HepG2 (cell line): ENCODE measurements around the gene EPN2. TPM values are rescaled to one million over a fixed set of nuclear protein-coding genes. Genes with fewer than 3 reads are reported as not detected.

Experiments
- CEBPB ChIP-seq: IDR thresholded peaks from 2 replicates; pipeline ENCODE4 v1.6.1; 2011; ENCODE audit warnings: low read depth, low read length, improper control_type of control experiment, borderline replicate concordance
- HCFC1 ChIP-seq: fragments of 150-350 bp; IDR thresholded peaks from 2 replicates; pipeline ENCODE4 v1.6.1; 2014; ENCODE audit warnings: low read depth, low read length
- HNF1A ChIP-seq, 2 experiments: sonication (generic) in 1 of 2; formaldehyde crosslinking in 1 of 2; IDR thresholded peaks; 2 replicates each; pipeline versions ENCODE4 v1.4.0 to v1.6.1; 2016 to 2020; ENCODE audit warnings: borderline replicate concordance in 1 of 2, low read depth in 1 of 2, mild to moderate bottlenecking in 1 of 2, missing genetic modification reagents in 1 of 2
- MAZ ChIP-seq, 2 experiments: sonication (generic) in 1 of 2; formaldehyde crosslinking in 1 of 2; IDR thresholded peaks; 2 replicates each; pipeline versions ENCODE4 v1.5.0 to v1.6.1; 2012 to 2020; ENCODE audit warnings: low read depth in 2 of 2, mild to moderate bottlenecking in 2 of 2, borderline replicate concordance in 1 of 2, improper control_type of control experiment in 1 of 2, low read length in 1 of 2, missing genetic modification reagents in 1 of 2, moderate library complexity in 1 of 2
- MEF2D ChIP-seq: sonication (generic); formaldehyde crosslinking; IDR thresholded peaks from 2 replicates; pipeline ENCODE4 v1.5.1; 2020; ENCODE audit warnings: mild to moderate bottlenecking, missing genetic modification reagents
- NFKBIZ ChIP-seq: IDR thresholded peaks from 2 replicates; pipeline ENCODE4 v1.6.1; 2018; ENCODE audit warnings: missing genetic modification reagents, missing compliant biosample characterization
- NR0B2 ChIP-seq: sonication (generic); formaldehyde crosslinking; IDR thresholded peaks from 2 replicates; pipeline ENCODE4 v1.4.0; 2020; ENCODE audit warnings: mild to moderate bottlenecking, missing genetic modification reagents
- PAF1 ChIP-seq: IDR thresholded peaks from 2 replicates; pipeline ENCODE4 v1.6.1; 2016; ENCODE audit warnings: missing genetic modification reagents, missing compliant biosample characterization
- TFDP1 ChIP-seq: IDR thresholded peaks from 2 replicates; pipeline ENCODE4 v1.6.1; 2016; ENCODE audit warnings: missing compliant biosample characterization, missing genetic modification reagents, borderline replicate concordance
- ZBTB33 ChIP-seq: sonication (generic); formaldehyde crosslinking; IDR thresholded peaks from 2 replicates; pipeline ENCODE4 v1.4.0; 2020; ENCODE audit warnings: missing genetic modification reagents
- ZNF225 ChIP-seq: sonication (generic); formaldehyde crosslinking; IDR thresholded peaks from 2 replicates; pipeline ENCODE4 v1.4.0; 2020; ENCODE audit warnings: mild to moderate bottlenecking, missing genetic modification reagents
- ZNF460 ChIP-seq: sonication (generic); formaldehyde crosslinking; IDR thresholded peaks from 2 replicates; pipeline ENCODE4 v1.5.1; 2020; ENCODE audit warnings: missing genetic modification reagents, mild to moderate bottlenecking, borderline replicate concordance
- ZNF510 ChIP-seq: sonication (generic); formaldehyde crosslinking; IDR thresholded peaks from 2 replicates; pipeline ENCODE4 v1.4.0; 2020; ENCODE audit warnings: low read depth, mild to moderate bottlenecking, missing genetic modification reagents
- ZNF687 ChIP-seq: sonication (generic); formaldehyde crosslinking; IDR thresholded peaks from 2 replicates; pipeline ENCODE4 v1.5.1; 2020; ENCODE audit warnings: mild to moderate bottlenecking, missing genetic modification reagents, moderate library complexity
- polyA plus RNA-seq, 8 experiments: library from polyadenylated mRNA; depleted of rRNA in 3 of 8; stranded (reverse) in 7 of 8; unstranded in 1 of 8; fragments of >200 nt; fragmentation: Illumina TruSeq in 4 of 8; extraction: Trizol in 4 of 8; gene quantifications; 2 replicates each; pipeline versions ENCODE4 v1.2.1 to v1.2.3, GENCODE V29; 2011 to 2016; ENCODE audit warnings: low read depth in 4 of 8, missing spikeins in 1 of 8, mixed read lengths in 1 of 8; ENCODE audit not compliant: insufficient read depth in 1 of 8
- total RNA-seq, 5 experiments: library from RNA; depleted of rRNA; stranded (reverse); fragments of >200 nt; fragmentation: Illumina TruSeq; extraction: Trizol; gene quantifications; 2 replicates each; pipeline ENCODE4 v1.2.3, GENCODE V29; 2016; ENCODE audit warnings: low read depth in 1 of 5

The EPN2 gene
- total and polyA plus RNA-seq, 2 of the 13 experiments (the other 11 are each of a cell fraction or from before 2014, with no cell fraction given): 7.8 to 19.2 TPM

DNA sequence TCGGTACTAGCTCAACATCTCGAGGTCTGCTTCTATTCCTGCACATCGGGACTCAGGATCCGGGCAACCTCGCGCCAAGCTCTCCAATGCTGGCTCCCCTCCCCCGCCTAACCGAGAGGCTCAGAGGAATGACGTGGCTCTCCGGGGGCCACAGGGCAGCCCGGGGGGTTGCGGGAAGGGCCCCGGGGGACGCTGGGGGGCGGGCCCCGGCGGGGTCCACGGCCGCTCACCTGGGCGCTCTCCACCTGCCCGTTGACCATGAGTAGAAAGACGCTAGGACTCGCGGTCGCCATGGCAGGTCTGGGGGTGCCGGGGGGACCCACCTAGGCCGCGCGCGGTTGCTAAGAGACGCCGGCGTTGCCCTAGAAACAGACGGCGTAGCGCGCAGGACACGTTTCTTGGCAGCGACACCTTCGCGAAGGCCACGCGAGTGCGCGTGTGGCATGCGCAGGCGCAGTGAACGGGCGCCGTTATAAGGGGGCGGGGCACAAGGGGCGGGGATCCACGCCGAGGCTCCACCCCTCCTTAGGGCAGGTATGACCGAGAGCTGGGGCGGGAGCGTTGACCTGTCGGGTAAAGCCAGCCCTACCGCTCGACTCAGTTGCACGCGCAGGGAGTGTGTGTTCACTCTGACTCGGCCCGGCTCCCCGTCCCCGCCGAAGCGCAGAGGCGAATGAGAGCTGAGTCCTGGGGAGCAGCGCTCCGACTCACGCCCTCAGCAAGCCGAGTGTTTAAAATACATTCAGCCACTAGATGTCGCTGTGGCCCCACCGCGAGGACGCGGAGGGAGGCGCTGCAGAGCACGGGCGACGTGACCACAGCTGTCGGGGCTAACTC, 125.3 kb downstream of the EPN2 start, which contains the start of gene B9D1 (continued):
- peak; percentile 94 for TF ChIP-seq ZNF687 (CRISPR knock-in tag)
- TF ChIP-seq ZBTB33 (CRISPR knock-in tag): peak; percentile 46; the same call in 1 of the 2 replicates
- no peak; the same call in 1 of the 2 replicates for TF ChIP-seq ZNF460
- no peak for TF ChIP-seq HCFC1
- 0 out of 2 replicates have a peak, but pooled peaks have one; percentile 32 for TF ChIP-seq MAZ (IDR thresholded peaks at IDR 0.05; ENCODE audit: borderline replicate concordance, low read depth, low read length)
- TF ChIP-seq MAZ (CRISPR knock-in tag; IDR thresholded peaks at IDR 0.05; ENCODE audit: low read depth): peak; percentile 76; the same call in 1 of the 2 replicates
- no peak for TF ChIP-seq PAF1
- no peak for TF ChIP-seq NR0B2 (CRISPR knock-in tag)
- TF ChIP-seq HNF1A (IDR thresholded peaks at IDR 0.05; ENCODE audit: low read depth): no peak
- TF ChIP-seq HNF1A (CRISPR knock-in tag; IDR thresholded peaks at IDR 0.05; ENCODE audit: borderline replicate concordance): peak; percentile 50; the same call in 1 of the 2 replicates
- 0 out of 2 replicates have a peak, but pooled peaks have one; percentile 40 for TF ChIP-seq MEF2D (CRISPR knock-in tag)
- peak; percentile 47; the same call in 1 of the 2 replicates for TF ChIP-seq TFDP1 (CRISPR knock-in tag)
- no peak for TF ChIP-seq ZNF510 (CRISPR knock-in tag)
- TF ChIP-seq NFKBIZ (CRISPR knock-in tag): no peak
- TF ChIP-seq CEBPB: no peak
- no peak for TF ChIP-seq ZNF225 (CRISPR knock-in tag)
